GM19240 (cell line): ENCODE results near the gene SLC35F1.
"Not testable (repeated sequence)": the region's sequence is repeated elsewhere in the genome, so short reads cannot be mapped to it uniquely, and the experiment has no call there.

Experiments used
- DNase-seq: peaks from one replicate; pipeline ENCODE4 v3.0.0; 2011; ENCODE audit warnings: low spot score; ENCODE audit not compliant: insufficient read length

Gene SLC35F1

GRCh38 chr6:117989086-117989485 lies 82.0 kb downstream of the SLC35F1 start:
- no peak for DNase-seq

- no peak for DNase-seq
These were observed 83.1 kb downstream of the SLC35F1 start for GRCh38 chr6:117990151-117990550.

- no peak for DNase-seq
These were observed 85.8 kb downstream of the SLC35F1 start for GRCh38 chr6:117992856-117993255.

GRCh38 chr6:118012944-118013343 lies 105.9 kb downstream of the SLC35F1 start:
- no peak for DNase-seq

- DNase-seq, result no peak
These were observed 109.5 kb downstream of the SLC35F1 start for GRCh38 chr6:118016532-118016931.

GRCh38 chr6:118017301-118017848 lies 110.3 kb downstream of the SLC35F1 start:
- DNase-seq, result no peak

GRCh38 chr6:118023771-118024170 lies 116.7 kb downstream of the SLC35F1 start:
- DNase-seq, result no peak

GRCh38 chr6:118029967-118030366 lies 122.9 kb downstream of the SLC35F1 start:
- no peak for DNase-seq

GRCh38 chr6:118037479-118037878 lies 130.4 kb downstream of the SLC35F1 start:
- DNase-seq, result not testable (repeated sequence)

- DNase-seq, result no peak
These were observed 135.8 kb downstream of the SLC35F1 start for GRCh38 chr6:118042855-118043254.

GRCh38 chr6:118044275-118044674 lies 137.2 kb downstream of the SLC35F1 start:
- no peak for DNase-seq

GRCh38 chr6:118054082-118054481 lies 147.0 kb downstream of the SLC35F1 start:
- no peak for DNase-seq

GRCh38 chr6:118061666-118062065 lies 154.6 kb downstream of the SLC35F1 start:
- DNase-seq, result no peak

- no peak for DNase-seq
These were observed 173.5 kb downstream of the SLC35F1 start for GRCh38 chr6:118080547-118080946.

- DNase-seq, result no peak
These were observed 176.6 kb downstream of the SLC35F1 start for GRCh38 chr6:118083711-118084110.

- no peak for DNase-seq
These were observed 178.6 kb downstream of the SLC35F1 start for GRCh38 chr6:118085665-118086064.

- DNase-seq, result no peak
These were observed 179.1 kb downstream of the SLC35F1 start for GRCh38 chr6:118086159-118086558.

- no peak for DNase-seq
These were observed 185.0 kb downstream of the SLC35F1 start for GRCh38 chr6:118092086-118092485.

- DNase-seq, result no peak
These were observed 190.5 kb downstream of the SLC35F1 start for GRCh38 chr6:118097576-118097975.

GRCh38 chr6:118100717-118101116 lies 193.7 kb downstream of the SLC35F1 start:
- DNase-seq, result no peak

- DNase-seq, result no peak
These were observed 194.2 kb downstream of the SLC35F1 start for GRCh38 chr6:118101220-118101619.

GRCh38 chr6:118101831-118102345 lies 194.8 kb downstream of the SLC35F1 start:
- no peak for DNase-seq

- DNase-seq, result no peak
These were observed 195.3 kb downstream of the SLC35F1 start for GRCh38 chr6:118102401-118102800.
